HEK293 (cell line): ENCODE measurements around the gene LAMB1.

Experiments
- CTCF ChIA-PET: fragments of 350-600 bp; formaldehyde crosslinking; extraction: SDS; loops from one replicate; lab custom pipeline; 2021; ENCODE audit warnings: antibody characterized with exemption; lab: Yijun Ruan, JAX
- POLR2A ChIA-PET: fragments of 300-600 bp; formaldehyde crosslinking; extraction: SDS; loops from one replicate; lab custom pipeline; 2020; ENCODE audit warnings: antibody characterized with exemption, inconsistent platforms; lab: Yijun Ruan, JAX
- H3K27ac ChIP-seq: fragments of 200-500 bp; sonication (Bioruptor generic); 2 replicates; pipeline ENCODE4 v1.5.1; 2014; ENCODE audit warnings: low read depth, low read length, control low read depth, inconsistent platforms; ENCODE audit errors: extremely low read depth
- H3K36me3 ChIP-seq, 2 experiments: fragments of 200-500 bp in 1 of 2; sonication (Bioruptor generic) in 1 of 2; 1 replicate in 1 of 2; 2 replicates in 1 of 2; pipeline ENCODE4 v1.5.1; 2014 to 2017; ENCODE audit warnings: inconsistent platforms in 2 of 2, low read length in 2 of 2; ENCODE audit not compliant: control insufficient read depth in 2 of 2, insufficient read depth in 1 of 2
- H3K4me1 ChIP-seq: fragments of 200-500 bp; sonication (Bioruptor generic); 2 replicates; pipeline ENCODE4 v1.5.1; 2014; ENCODE audit warnings: mild to moderate bottlenecking, low read length, inconsistent platforms; ENCODE audit not compliant: control insufficient read depth, insufficient read depth
- H3K4me3 ChIP-seq: 2 replicates; pipeline ENCODE4 v1.5.1; 2011; ENCODE audit warnings: low read depth, mild to moderate bottlenecking, control low read depth, low read length, moderate library complexity
- H3K9me3 ChIP-seq: fragments of 200-500 bp; sonication (Bioruptor generic); 2 replicates; pipeline ENCODE4 v1.5.1; 2014; ENCODE audit warnings: low read depth, low read length, inconsistent platforms; ENCODE audit not compliant: control insufficient read depth, insufficient read depth
- HOXA7 ChIP-seq: sonication (generic); formaldehyde crosslinking; IDR thresholded peaks from 2 replicates; pipeline ENCODE4 v1.8.1; 2022; ENCODE audit warnings: missing genetic modification reagents, borderline replicate concordance
- IKZF3 ChIP-seq: fragments of 450-650 bp; IDR thresholded peaks from 2 replicates; pipeline ENCODE4 v1.5.0; 2018; ENCODE audit warnings: missing biosample characterization, mild to moderate bottlenecking, missing genetic modification characterization, moderate library complexity
- KLF10 ChIP-seq: fragments of 450-650 bp; IDR thresholded peaks from 2 replicates; pipeline ENCODE4 v1.5.1; 2018; ENCODE audit warnings: missing biosample characterization, mild to moderate bottlenecking, missing genetic modification characterization
- MZF1 ChIP-seq: fragments of 450-650 bp; formaldehyde crosslinking; IDR thresholded peaks from 2 replicates; pipeline ENCODE4 v1.5.1; 2017; ENCODE audit warnings: missing biosample characterization, missing genetic modification characterization, borderline replicate concordance
- RBAK ChIP-seq: fragments of 450-650 bp; formaldehyde crosslinking; IDR thresholded peaks from 2 replicates; pipeline ENCODE4 v1.5.1; 2016; ENCODE audit warnings: missing biosample characterization, missing genetic modification characterization
- YY2 ChIP-seq: fragments of 450-650 bp; formaldehyde crosslinking; IDR thresholded peaks from 2 replicates; pipeline ENCODE4 v1.5.1; 2016; ENCODE audit warnings: missing biosample characterization, missing genetic modification characterization
- ZBTB17 ChIP-seq: fragments of 450-650 bp; formaldehyde crosslinking; IDR thresholded peaks from 2 replicates; pipeline ENCODE4 v1.5.1; 2016; ENCODE audit warnings: missing biosample characterization, missing genetic modification characterization
- ZFHX2 ChIP-seq: fragments of 450-650 bp; formaldehyde crosslinking; conservative IDR thresholded peaks from 2 replicates; pipeline ENCODE4 v1.5.1; 2016; ENCODE audit warnings: missing biosample characterization, missing genetic modification characterization
- ZNF121 ChIP-seq: fragments of 450-650 bp; formaldehyde crosslinking; IDR thresholded peaks from 2 replicates; pipeline ENCODE4 v1.5.1; 2016; ENCODE audit warnings: missing biosample characterization, missing genetic modification characterization
- ZNF223 ChIP-seq: fragments of 450-650 bp; formaldehyde crosslinking; IDR thresholded peaks from 2 replicates; pipeline ENCODE4 v1.5.1; 2016; ENCODE audit warnings: missing biosample characterization, missing genetic modification characterization
- ZNF280D ChIP-seq: fragments of 450-650 bp; formaldehyde crosslinking; IDR thresholded peaks from 2 replicates; pipeline ENCODE4 v1.5.1; 2016; ENCODE audit warnings: missing biosample characterization, missing genetic modification characterization
- ZNF324 ChIP-seq: fragments of 450-650 bp; formaldehyde crosslinking; IDR thresholded peaks from 2 replicates; pipeline ENCODE4 v1.5.1; 2016; ENCODE audit warnings: missing biosample characterization, missing genetic modification characterization
- ZNF366 ChIP-seq: fragments of 450-650 bp; formaldehyde crosslinking; conservative IDR thresholded peaks from 2 replicates; pipeline ENCODE4 v1.5.1; 2016; ENCODE audit warnings: missing biosample characterization, missing genetic modification characterization
- ZNF473 ChIP-seq: fragments of 450-650 bp; formaldehyde crosslinking; IDR thresholded peaks from 2 replicates; pipeline ENCODE4 v1.5.1; 2017; ENCODE audit warnings: missing biosample characterization, missing genetic modification characterization
- ZNF488 ChIP-seq: fragments of 450-650 bp; formaldehyde crosslinking; IDR thresholded peaks from 2 replicates; pipeline ENCODE4 v1.5.1; 2016; ENCODE audit warnings: missing biosample characterization, missing genetic modification characterization
- ZNF549 ChIP-seq: fragments of 450-650 bp; IDR thresholded peaks from 2 replicates; pipeline ENCODE4 v1.5.1; 2018; ENCODE audit warnings: missing biosample characterization, missing genetic modification characterization, mild to moderate bottlenecking, inconsistent platforms, moderate library complexity
- ZNF558 ChIP-seq: fragments of 450-650 bp; formaldehyde crosslinking; IDR thresholded peaks from 2 replicates; pipeline ENCODE4 v1.5.1; 2016; ENCODE audit warnings: missing biosample characterization, missing genetic modification characterization
- ZNF560 ChIP-seq: fragments of 450-650 bp; formaldehyde crosslinking; IDR thresholded peaks from 2 replicates; pipeline ENCODE4 v1.5.1; 2017; ENCODE audit warnings: missing biosample characterization, missing genetic modification characterization, borderline replicate concordance
- ZNF610 ChIP-seq: fragments of 450-650 bp; formaldehyde crosslinking; IDR thresholded peaks from 2 replicates; pipeline ENCODE4 v1.5.1; 2016; ENCODE audit warnings: missing biosample characterization, missing genetic modification characterization, borderline replicate concordance
- ZNF626 ChIP-seq: fragments of 450-650 bp; sonication (Bioruptor Pico); formaldehyde crosslinking; IDR thresholded peaks from 2 replicates; pipeline ENCODE4 v1.5.1; 2018; ENCODE audit warnings: missing biosample characterization, missing genetic modification characterization, inconsistent platforms
- ZNF645 ChIP-seq: fragments of 450-650 bp; formaldehyde crosslinking; IDR thresholded peaks from 2 replicates; pipeline ENCODE4; 2016; ENCODE audit warnings: missing biosample characterization, missing genetic modification characterization
- ZNF658 ChIP-seq: fragments of 450-650 bp; formaldehyde crosslinking; IDR thresholded peaks from 2 replicates; pipeline ENCODE4; 2016; ENCODE audit warnings: missing biosample characterization, missing genetic modification characterization
- ZNF664 ChIP-seq: fragments of 450-650 bp; formaldehyde crosslinking; IDR thresholded peaks from 2 replicates; pipeline ENCODE4 v1.5.1; 2016; ENCODE audit warnings: missing biosample characterization, missing genetic modification characterization
- ZNF670 ChIP-seq: fragments of 450-650 bp; formaldehyde crosslinking; IDR thresholded peaks from 2 replicates; pipeline ENCODE4 v1.5.1; 2016; ENCODE audit warnings: missing biosample characterization, missing genetic modification characterization, low read depth
- ZNF677 ChIP-seq: fragments of 450-650 bp; IDR thresholded peaks from 2 replicates; pipeline ENCODE4 v1.5.0; 2018; ENCODE audit warnings: missing biosample characterization, mild to moderate bottlenecking, missing genetic modification characterization, moderate library complexity
- ZNF76 ChIP-seq: fragments of 450-650 bp; formaldehyde crosslinking; IDR thresholded peaks from 2 replicates; pipeline ENCODE4; 2016; ENCODE audit warnings: low read depth, missing biosample characterization, missing genetic modification characterization, borderline replicate concordance

LAMB1 gene

GRCh38 chr7:108026116-108026515 is 23.2 kb upstream of the LAMB1 start (continued):
- TF ChIP-seq ZNF645 (tag by site-specific recombination), result no peak

GRCh38 chr7:108024538-108024937 is 21.6 kb upstream of the LAMB1 start:
- Histone ChIP-seq H3K4me1 (no peaks in the 10 kb centered on the region; the same call in 1 of the 2 replicates), H3K36me3 (no peaks in the 10 kb centered on the region), H3K27ac (no peak overlapping the region), H3K4me3 (no peak overlapping the region), H3K9me3 (no peaks in the 10 kb centered on the region)
- CTCF ChIA-PET, result no interaction called here
- POLR2A ChIA-PET, result no interaction called here
- TF ChIP-seq ZNF366 (tag by site-specific recombination), result peak; percentile 87
- TF ChIP-seq HOXA7 (CRISPR knock-in tag), result no peak
- peak; percentile 69 for TF ChIP-seq ZBTB17 (tag by site-specific recombination)
- no peak for TF ChIP-seq IKZF3
- no peak for TF ChIP-seq ZNF670 (tag by site-specific recombination)

GRCh38 chr7:108020585-108020984 is 17.6 kb upstream of the LAMB1 start:
- Histone ChIP-seq H3K4me3 (no peak overlapping the region), H3K36me3 (no peaks in the 10 kb centered on the region), H3K27ac (no peak overlapping the region), H3K4me1 (peaks cover 13% of the 10 kb centered on the region), H3K9me3 (no peaks in the 10 kb centered on the region)
- no peak for TF ChIP-seq ZNF549 (tag by site-specific recombination)
- TF ChIP-seq ZNF658 (tag by site-specific recombination), result no peak
- no peak for TF ChIP-seq ZNF121 (tag by site-specific recombination)
- no peak for TF ChIP-seq ZNF626 (tag by site-specific recombination)
- no peak for TF ChIP-seq ZNF473 (tag by site-specific recombination)
- no peak for TF ChIP-seq ZNF558 (tag by site-specific recombination)
- no peak for TF ChIP-seq YY2 (tag by site-specific recombination)
- TF ChIP-seq ZNF324 (tag by site-specific recombination), result no peak
- no peak for TF ChIP-seq ZNF76 (tag by site-specific recombination)
- TF ChIP-seq ZNF610 (tag by site-specific recombination), result no peak
- TF ChIP-seq ZNF677, result no peak
- no peak for TF ChIP-seq ZNF223 (tag by site-specific recombination)
- TF ChIP-seq ZFHX2 (tag by site-specific recombination), result no peak
- POLR2A ChIA-PET, result no interaction called here
- CTCF ChIA-PET, result no interaction called here

GRCh38 chr7:108018668-108019067 is 15.7 kb upstream of the LAMB1 start:
- POLR2A ChIA-PET, result no interaction called here
- H3K4me3 ChIP-seq, result no peak overlapping the region
- CTCF ChIA-PET, result no interaction called here
- no peaks in the 10 kb centered on the region for H3K9me3 ChIP-seq
- H3K4me1 ChIP-seq, result peaks cover 24% of the 10 kb centered on the region
- H3K36me3 ChIP-seq, result no peaks in the 10 kb centered on the region
- no peak overlapping the region for H3K27ac ChIP-seq
- TF ChIP-seq IKZF3 (no peak), ZNF560 (tag by site-specific recombination) (no peak), ZNF280D (tag by site-specific recombination) (no peak), KLF10 (tag by site-specific recombination) (no peak), ZNF558 (tag by site-specific recombination) (no peak), ZNF664 (tag by site-specific recombination) (no peak), ZNF670 (tag by site-specific recombination) (no peak), MZF1 (tag by site-specific recombination) (no peak), RBAK (no peak), ZNF488 (tag by site-specific recombination) (no peak)
